GM19099 (cell line): ENCODE data around the gene SEMA3B.

ENCODE experiments used
- POLR2A ChIP-seq: IDR thresholded peaks from 3 replicates; pipeline ENCODE4 v1.6.1; 2011; ENCODE audit warnings: low read depth; ENCODE audit not compliant: insufficient read length; ENCODE audit errors: extremely low read depth

SEMA3B gene

DNA sequence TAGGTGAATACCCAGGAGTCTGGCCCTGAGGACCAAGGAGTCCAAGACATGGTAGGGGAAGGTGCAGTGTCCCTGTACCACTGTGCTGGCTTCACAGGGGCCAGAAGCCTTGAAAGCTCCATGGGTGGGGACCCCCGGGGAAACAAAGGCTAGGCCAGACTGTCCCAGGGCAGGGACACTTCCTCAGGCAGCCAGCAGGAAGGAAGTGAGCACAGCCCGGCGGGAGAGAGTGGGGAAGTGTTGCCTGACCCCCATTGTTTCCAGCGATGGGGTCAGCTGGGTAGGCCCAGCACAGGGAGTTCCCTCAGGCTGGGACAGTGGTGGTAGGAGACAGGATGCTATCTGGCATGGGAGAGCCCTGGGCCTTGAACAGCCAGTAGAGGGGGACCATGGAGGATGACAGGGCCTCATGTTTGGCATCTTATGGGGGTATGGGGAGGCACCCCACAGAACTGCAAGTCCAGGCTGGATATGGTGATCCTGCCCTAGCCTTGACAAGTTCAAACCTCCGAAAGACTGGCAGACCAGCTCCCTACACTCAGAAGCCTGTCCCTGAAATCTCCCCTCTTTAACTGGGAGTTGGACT lies 54.8 kb downstream of the SEMA3B start:
- TF ChIP-seq POLR2A: no peak

DNA sequence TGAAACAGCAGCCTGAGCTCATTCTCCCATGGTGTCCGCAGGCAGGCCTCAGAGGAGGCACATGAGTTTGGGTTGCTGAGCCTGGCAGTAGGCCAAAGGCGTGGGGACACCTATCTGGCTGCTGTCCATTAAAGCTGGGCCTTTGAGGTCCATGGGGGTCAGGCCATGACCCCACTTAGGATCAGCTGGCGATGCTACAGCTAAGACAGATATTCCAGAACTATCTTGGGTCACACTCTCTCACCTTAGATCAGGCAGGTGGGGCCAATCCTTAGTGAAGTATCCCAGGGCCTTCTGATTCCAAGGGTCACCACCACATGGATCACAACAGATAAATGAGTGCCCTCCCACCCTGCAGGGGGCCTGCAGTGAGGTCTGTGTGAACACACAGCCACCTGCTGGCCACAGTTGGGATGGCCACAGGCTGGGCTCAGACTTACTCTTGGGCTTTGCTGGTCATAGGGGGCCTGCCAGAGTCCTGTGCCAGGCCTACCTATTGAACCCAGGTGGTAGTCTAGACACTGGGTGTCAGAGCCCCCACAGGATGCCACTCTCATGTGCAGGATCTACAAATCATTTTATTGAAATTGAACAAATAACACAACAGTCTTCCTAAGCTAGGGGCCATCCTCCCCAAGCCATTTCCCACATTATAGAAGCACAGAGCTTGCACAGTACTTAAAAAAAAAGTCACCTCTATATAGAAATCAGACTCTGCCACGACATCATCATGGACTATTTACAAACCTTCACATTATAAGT lies 55.6 kb downstream of the SEMA3B start:
- no peak for TF ChIP-seq POLR2A

DNA sequence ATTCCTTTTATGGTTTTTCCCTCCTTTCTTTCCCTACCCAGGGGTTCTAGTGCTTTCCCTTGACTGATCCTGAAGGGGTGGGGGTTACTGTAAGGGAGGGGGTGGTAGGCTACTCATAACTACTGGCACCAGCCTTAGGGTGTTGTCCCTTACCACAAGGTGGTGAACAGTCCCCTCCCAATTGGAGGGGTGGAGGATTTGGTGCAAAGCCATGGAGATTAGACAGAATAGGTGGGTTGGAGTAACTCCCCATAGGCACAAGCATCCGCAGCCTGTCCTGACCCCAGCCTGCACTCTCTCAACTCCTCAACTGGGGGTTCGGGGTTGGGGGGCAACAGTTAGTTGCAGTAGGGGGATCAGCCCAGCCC lies 56.1 kb downstream of the SEMA3B start:
- TF ChIP-seq POLR2A: no peak

DNA sequence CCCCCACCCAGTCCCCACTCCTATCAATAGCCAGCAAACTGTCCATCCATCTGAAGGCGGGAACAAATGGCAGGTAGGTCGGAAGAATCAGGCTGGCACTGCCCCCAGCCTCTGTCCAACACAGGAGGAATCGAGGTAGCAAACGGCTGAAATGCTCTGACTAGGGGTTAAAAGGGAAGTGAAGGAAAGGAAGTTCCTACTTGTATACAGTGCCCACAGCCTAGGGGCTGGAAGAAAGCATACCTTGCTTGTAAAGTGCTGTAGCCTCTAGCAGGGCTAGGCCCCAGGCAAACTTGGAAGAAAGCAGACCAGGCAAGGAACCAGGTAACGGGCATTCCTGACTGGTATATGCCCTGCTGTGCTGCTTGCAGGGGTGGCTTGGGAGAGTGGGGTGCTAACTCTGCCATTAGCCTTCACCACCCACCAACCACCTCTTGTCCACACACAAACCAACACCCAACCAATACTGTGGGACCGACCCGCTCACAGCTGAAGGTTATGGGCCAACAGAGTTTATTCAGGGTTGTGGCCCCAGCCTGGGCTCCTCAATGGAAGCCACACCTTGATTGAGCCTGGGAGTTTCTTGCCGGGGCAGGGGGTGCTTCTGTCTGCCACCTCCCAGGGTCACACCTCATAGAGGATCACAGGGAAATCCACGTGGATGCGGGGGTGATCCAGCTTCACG lies 56.7 kb downstream of the SEMA3B start:
- no peak for TF ChIP-seq POLR2A

DNA sequence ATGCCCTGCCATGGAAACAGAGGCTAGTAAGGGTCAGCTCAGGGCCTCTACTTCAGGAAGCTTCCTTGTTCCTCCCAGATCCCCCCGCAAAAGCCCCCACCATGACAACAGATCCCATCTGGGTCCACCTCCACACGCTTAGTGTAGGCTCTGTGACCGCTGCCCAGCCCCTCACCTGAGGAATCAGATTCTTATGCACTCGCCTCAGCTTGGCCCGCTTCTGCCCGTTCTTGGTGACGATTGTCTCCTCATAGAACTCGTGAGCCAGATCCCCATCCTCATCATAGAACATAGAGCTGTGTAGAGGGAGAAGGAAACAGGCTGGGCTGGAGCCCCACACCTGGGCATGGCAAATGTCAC lies 57.2 kb downstream of the SEMA3B start:
- TF ChIP-seq POLR2A: no peak

DNA sequence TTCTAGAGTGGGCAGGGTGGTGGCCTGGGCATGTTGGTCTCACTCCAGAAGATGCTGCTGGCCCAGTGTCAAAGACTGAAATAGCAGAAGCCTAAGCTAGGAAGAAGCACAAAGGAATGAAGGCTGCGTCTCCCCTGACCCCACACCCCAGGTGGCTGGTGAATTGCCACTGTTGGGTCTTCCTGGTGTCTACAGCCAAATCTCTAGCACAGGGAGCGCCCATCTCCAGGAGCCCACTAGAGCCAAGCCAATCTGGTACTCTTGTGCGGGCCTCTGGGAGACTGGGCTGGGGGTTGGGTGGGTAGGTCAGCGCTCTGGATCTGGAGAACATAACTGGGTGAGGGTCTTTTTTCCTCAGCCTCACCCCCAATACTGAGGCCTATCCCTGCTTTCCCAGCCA lies 58.2 kb downstream of the SEMA3B start:
- no peak for TF ChIP-seq POLR2A
